Superior temporal gyrus (tissue), 1 donor: ENCODE measurements around the gene NPIPB6.

Experiments
- DNase-seq: peaks from one replicate; pipeline ENCODE4 v3.0.0-alpha.2; 2016; ENCODE audit errors: extremely low spot score

The NPIPB6 gene

DNA sequence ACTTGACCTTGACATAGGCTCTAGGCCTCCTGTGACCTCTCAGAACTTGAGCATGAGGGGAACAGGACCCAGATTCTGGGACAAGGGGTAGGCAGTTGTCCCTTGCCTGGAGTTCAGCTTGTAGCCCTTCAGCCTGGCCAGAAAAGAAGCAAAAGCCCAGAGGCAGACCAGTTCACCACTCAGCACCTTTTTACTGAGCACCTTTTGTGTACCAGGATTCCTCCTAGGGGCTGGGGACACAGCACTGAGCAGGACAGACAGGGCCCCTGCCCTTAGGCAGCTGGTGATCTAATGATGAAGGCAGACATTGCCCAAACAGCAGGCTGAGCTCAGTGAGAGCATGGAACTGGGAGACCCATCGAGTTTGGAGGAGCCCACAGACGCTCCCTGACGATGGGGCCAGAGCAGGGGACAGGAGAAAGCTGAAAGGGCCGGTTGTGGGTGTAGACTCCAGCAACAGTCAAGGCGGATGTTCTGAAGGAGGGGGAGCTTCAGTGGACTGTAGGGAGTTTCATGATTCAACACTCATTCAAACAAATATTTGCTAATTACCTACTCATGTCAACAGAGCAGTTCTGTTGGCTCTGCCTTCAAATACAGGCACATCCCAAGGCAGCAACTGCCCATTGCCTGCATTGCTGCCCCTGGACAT, 38.9 kb downstream of the NPIPB6 start:
- no peak for DNase-seq

DNA sequence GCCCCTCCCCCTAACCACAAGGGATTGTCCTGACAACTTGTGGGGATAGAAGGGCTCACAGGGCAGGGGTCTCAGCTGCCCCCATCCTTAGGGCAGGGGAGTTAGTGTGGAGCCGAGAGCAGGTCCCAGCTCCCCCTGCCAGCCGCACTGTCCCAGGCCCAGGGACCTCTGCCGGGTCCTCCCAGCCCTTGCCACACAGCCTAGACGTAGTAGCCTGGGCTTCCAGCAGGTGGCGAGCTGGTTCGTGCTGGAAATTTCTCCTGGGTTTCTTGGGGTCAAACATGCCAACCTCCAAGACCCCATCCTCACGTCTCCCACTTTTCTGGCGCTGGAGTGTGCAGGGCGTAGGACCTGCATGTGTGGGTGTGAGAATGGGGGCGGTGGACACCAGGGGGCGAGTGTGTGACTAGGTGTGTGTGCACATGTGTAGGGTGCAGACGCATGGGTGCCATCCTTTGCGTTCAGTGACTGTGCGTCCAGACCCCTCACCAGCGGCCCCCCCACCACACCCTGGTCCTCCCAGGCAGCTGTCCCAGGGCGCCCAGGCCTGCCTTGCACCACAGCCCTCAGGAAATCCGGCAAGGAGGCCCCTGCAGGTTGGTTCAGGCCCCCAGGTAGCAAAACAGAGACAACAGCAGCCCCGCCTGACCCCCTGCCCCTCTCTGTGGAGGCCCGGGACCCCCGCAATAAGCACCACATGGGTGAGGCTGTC, 41.5 kb downstream of the NPIPB6 start:
- DNase-seq, result no peak

DNA sequence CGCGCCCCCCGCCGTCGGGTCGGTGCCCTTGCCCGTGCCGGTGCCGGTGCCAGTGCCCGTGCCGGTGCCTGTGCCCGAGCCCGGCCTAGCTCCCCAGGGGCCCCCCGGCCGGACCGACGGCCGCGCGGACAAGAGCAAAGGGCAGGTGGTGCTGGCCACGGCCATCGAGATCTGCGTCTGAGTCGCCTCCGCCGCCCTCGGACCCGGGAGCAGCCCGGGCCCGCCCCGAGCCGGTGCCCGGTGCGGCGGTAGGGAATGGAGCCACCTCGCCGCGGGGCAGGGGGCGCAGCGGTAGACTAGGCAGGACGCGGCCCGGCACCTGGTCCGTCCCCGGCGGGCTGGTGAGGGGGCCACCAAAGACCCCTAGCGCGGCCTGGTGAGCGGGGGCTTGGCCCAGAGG, 42.6 kb downstream of the NPIPB6 start:
- no peak for DNase-seq

DNA sequence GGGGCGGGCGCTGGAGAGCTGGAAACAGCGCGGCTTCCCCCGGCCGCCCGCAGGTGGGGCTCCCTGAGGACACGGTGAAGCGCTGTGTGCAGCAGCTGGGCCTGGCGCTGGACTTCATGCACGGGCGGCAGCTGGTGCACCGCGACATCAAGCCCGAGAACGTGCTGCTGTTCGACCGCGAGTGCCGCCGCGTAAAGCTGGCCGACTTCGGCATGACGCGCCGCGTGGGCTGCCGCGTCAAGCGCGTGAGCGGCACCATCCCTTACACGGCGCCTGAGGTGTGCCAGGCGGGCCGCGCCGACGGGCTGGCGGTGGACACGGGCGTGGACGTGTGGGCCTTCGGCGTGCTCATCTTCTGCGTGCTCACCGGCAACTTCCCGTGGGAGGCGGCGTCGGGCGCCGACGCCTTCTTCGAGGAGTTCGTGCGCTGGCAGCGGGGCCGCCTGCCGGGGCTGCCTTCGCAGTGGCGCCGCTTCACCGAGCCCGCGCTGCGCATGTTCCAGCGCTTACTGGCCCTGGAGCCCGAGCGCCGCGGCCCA, 43.2 kb downstream of the NPIPB6 start:
- no peak for DNase-seq

DNA sequence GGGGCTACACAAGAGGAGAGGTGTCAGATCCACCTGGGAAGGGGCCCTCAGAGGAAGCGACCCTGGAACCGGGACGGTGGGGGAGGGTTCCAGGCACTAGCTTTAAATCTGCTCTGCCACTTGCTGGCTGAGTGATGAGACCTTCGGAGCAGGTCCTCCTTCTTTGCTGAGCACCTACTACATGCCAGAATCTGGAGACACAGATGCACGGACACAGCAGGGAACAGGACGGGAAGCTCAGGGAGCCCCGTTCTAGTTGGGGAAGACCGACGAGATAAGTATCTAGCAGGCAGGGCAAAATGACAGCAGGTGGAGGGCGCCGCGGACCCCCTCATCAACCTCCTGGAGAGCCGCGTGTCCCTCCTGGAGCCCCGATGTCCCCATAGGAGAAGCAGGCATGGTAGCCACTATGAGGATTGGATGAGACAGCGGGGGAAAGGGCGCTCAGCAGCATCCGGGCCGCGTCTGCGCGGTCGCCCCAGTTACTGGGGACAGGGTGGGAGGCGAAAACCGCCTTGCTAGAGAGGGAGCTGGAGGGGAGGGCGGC, 43.8 kb downstream of the NPIPB6 start:
- no peak for DNase-seq

DNA sequence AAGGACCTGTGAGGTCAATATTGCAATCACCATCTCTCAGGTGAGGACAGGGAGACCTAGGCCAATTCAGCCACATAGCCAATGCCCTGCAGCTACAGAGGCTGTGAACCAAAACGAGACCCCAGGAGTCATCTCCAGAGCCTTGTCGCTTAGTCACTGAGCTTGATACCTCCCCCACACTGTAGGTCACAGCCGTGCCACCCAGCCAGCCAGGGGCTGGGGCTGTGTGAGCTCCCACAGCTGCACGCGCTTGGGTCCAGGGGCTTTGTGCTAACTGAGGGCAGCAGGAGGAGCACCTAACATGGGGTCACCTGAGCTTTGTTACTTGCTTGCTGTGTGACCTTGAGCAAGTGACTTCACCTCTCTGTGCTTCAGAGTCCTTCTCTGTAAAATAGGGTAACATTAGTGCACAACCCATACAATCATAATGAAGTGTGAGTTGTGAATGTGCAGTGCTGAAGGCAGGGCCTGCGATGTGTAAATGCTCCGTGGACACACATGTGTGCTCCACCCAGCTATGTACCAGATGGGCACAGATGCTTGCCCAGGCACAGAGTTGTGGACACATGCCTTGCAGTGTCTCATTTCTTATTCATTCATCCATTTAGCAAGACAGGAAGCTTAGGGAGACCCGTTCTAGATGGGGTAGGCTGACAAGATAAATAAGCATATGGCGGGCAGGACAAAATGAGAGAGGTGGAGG, 45.1 kb downstream of the NPIPB6 start:
- DNase-seq, result no peak

DNA sequence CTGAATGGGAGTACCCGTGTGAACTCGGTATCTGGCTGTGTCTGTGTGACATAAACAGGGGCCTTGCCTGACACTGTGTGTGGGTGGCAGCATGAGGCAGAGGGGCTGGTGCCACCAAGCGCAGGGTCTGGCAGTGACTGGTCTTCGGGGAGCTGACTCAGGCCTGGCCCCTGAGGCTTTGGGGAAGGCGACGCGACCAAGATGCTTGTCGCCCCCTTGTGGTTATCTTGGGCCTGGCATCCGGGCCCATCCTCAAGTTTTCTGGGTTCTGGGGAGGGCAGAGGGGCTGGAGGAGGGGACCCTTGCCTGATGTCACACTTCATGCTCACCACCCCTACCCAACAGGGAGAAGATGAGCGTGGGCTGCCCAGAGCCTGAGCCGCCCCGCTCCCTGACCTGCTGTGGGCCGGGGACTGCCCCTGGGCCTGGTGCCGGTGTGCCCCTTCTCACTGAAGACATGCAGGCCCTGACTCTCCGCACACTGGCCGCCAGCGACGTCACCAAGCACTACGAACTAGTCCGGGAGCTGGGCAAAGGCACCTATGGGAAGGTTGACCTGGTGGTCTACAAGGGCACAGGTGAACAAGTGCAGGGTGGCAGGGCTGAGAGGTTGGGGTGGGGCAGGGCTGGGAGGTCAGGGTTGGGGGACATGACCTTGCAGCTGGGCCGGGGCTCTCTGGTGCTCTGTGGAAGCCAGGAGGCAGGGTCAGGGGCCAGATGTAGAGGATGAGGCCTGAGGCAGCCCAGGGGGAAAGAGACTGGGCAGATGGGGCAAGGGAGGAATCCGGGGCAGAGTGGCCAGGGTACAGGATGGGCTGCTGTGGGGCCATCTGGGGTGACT, 46.0 kb downstream of the NPIPB6 start:
- peak; percentile 70 for DNase-seq

DNA sequence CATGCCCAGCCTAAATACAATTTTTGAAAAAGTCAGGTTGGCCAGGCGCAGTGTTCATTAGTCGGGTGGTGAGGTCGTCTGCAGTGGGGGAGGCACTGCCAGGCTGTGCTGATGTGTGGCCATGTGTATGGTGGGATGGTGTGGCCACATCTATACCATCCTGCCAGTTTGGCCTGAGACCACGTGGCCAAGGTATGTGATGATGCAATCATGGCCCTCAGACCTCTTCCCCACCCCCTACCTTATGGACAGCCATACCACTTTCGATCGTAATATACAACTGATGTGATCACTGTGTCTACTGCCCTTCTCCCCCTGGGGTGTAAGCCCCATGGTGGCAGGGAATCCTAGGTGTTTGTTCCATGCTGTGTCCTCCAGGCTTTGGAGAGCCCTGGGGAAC, 47.3 kb downstream of the NPIPB6 start:
- DNase-seq, result no peak

DNA sequence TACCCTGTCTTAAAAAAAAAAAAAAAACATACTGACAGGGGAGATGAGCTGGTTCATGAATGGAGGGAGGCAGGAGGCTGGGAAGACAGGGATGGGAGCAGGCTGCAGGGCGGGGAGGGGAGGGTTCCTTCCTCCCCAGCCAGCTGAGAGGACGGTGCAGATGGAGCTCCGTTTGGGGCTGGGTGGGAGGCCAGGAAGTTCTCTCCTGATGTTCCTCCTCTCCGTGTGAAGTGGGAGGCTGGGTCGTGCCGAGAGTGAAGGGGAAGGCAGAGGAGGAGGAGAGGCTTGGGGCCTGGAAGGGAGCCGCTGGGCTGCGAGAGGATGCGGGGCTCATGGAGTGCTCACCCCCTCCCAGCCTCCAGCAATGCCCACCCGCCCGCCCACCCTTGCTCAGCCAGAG, 49.7 kb downstream of the NPIPB6 start:
- no peak for DNase-seq

DNA sequence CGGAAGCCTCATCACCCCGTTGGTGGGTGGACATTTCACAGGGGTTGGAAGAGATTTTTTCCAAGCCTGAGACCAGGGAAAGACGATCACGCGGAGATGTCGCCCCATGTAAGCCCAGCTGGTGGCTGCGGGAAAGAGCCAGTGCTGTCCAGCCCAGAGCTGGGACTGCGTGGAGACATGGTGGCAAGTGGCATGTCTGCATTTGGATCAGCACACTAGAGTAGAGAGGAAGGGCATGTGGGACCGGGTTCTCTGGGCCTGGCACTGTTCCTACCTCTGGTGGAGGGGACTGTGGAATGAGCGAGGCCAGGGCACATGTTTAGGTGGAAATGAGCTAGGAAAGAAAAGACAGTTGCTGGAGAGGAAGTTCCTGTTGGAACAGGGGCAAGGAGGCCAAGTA, 51.0 kb downstream of the NPIPB6 start:
- DNase-seq, result peak; percentile 3

DNA sequence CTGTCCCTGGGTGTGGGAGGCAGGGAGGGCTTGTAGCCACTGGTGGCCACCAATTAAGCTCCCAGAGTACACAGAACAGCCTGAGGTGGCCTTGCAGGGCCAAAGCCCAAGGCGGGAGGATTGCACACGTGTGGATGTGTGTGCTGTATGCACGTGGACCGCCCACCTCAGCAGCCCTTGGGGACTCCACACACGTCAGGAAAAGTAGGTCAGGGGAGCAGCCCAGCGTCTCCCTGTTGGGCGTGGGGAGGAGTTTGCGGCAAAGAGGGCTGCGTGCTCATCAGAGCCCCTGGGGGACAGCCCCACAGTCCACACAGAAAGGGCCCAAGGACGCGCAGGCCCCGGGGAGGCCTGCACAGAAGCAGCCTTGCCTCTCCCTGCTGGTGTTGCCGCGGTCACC, 51.4 kb downstream of the NPIPB6 start:
- no peak for DNase-seq

DNA sequence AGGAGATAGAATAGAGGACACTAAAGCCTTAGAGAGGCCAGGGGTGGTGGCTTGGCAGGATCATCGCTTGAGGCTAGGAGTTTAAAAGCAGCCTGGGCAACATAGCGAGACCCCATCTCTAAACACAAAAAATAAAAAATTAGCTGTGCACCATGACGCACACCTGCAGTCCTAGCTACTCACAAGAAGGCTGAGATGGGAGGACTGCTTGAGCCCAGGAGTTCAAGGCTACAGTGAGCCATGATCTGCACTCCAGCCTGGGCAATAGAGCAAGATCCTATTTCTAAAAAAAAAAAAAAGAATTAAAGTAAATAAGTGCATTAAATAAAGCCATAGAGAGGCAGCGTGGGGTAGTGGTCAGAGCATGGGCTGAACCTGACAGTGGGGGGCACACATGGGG, 51.9 kb downstream of the NPIPB6 start:
- DNase-seq, result no peak

DNA sequence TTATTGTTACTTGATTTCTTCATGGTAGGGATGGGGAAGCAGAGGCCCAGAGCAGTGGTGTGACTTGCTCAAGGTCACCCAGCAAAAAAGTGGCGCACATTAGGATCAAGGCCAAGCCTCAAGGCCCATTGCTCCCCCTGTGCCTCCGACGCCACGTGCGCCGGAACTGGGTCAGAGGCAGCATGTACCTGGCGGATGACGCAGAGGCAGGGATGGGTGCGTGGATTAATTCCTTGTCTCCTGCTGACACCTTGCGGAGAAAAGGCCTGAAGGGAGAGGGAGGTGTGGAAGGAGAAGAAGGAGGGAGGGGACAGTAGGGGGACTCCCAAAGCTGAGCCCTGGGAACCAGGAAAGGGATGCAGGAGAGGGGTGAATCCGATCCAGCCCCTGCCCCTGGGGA, 52.5 kb downstream of the NPIPB6 start:
- DNase-seq, result no peak

DNA sequence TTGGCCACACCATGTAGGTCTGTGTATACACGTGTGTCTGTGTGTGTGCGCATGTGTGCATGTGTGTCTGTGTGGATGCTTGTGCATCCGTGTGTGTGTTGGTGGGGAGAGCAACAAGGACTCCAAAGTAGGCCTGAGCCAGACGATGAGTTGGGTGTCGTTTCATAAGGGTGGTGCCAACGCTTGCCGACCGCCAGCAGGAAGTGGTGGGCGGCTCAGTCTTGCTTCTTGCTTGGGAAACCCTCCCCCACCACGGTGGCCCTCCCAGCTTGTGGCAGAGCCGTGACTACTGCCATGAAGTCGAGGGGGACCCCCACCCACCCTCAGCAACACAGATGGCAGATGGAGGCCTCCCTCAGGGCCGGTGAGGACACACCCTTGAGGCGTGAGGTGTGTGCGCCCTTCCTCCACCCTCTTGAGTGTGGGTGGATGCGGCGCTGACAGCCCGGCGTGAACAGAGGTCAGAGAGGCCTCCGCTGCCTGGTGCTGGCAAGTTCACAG, 53.4 kb downstream of the NPIPB6 start:
- DNase-seq, result no peak

DNA sequence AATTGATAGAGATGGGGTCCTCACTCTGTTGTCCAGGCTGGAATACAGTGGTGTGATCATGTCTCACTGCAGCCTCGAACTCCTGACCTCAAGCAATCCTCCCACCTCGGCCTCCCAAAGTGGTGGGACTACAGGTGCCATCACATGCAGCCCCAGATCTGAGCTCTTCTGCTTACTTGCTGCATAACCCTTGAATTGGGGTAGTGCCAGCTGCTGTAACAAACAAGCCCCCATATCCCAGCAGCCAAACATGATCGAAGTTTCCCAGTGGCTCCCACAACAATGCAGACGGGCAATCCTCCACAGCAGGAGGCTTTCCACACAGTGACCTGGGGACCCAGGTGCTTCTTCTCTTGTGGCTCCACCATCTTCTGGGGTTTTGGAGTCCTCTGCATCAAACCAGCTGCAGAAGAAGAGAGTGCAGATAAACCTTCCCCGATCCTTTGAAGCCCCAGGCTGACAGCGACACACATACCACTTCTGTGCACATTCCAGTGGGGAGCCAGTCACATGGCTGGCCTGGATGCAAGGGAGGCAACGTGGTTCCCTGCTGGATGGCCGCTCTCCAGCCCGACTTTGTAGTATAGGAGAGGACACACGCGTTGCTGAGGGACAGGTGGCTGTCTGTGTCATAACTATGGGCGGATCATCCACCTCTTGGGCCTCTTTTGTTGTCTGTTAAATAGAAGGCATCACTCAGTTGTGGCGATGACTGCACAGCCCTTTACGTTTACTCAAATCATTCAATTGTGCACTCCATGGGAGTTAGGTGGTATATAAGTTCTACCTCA, 54.3 kb downstream of the NPIPB6 start:
- no peak for DNase-seq

DNA sequence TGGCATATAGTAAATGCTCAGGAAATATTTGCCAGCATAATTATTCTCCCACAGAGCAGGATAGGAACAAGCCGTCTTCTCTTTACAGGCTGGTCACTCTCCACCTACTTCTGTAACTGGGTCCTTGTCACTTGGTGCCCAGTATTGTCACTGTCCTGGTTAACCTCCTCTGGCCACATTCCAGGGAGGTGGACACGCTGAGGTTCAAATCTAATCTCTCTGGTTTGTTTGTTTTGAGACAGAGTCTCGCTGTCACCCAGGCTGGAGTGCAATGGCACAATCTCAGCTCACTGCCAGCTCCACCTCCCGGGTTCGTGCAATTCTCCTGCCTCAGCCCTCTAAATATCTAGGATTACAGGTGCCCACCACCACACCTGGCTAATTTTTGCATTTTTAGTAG, 55.4 kb downstream of the NPIPB6 start:
- DNase-seq, result no peak

DNA sequence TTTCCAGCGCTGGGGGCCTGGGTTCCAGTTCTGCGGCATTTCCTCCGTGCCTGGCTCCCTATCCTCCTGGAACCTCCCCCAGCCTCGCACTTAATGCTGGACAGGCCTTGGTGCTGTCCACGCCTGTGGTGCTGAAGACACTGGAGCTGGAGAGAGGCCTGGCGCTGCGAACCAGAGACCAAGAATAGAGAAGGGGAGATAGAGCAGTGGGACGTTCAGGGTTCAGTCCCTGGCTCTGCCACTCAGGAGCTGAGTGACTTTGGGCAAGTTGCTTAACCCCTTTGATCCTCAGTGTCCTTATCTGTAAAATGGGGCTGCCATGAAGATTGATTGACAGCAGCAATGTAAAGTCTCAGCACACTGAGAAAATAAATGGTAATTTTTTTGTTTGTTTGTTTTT, 59.1 kb downstream of the NPIPB6 start:
- no peak for DNase-seq

DNA sequence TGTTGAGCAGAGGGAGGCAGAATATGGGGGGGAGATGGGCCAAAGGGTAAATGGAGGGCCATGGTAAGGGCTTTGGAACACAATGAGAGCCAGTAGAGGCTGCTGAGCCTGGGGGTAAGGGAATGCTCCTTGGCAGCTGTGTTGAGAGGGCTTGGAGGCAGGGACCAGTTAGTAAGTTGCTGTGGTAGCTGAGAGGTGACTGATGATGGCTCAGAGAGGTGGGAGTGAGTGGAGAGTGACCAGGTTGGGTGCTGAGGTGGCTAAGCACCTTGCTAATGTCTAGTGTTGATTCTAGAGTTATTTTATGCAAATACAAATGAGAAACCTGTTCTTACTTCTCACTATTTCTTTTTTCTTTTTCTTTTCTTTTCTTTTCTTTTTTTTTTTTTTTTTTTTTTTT, 60.2 kb downstream of the NPIPB6 start:
- DNase-seq, result no peak

DNA sequence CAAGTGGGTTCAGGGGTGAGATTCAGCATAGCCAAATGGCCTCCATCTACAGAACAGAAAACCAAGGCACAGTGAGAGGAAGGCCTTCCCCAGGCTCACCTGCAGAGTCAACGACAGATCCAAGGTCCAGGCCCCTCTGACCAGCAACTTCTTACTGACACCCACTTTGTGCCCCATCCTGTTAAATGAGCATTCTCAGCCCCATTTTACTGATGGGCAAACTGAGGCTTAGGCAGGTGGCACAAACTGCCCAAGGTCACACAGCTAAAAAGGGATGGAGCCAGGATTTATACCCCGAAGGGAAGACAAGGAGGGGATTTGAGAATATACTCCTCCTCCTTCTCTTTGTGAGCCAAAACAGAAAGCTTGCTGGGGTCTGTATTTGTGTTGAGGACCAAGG, 61.7 kb downstream of the NPIPB6 start:
- no peak for DNase-seq

DNA sequence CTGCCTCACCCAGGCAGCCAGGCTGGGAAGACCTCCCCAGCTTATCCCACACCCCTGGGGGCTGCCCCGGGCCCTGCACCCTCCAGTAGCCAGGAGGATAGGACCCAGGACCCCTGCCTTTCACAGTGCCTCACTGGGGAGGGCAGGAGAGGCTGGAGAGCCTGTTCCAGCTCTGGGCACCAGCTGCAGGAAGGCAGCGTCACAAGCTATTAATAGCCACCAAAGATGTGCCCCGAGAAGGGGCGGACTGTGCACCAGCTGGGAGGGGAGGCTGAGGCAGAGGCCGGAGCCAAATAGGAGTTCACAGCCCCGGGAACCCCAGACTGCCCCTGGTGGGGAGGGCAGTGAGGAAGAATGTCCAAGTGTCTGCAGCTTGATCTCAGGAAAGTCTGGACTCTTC, 62.2 kb downstream of the NPIPB6 start:
- no peak for DNase-seq

DNA sequence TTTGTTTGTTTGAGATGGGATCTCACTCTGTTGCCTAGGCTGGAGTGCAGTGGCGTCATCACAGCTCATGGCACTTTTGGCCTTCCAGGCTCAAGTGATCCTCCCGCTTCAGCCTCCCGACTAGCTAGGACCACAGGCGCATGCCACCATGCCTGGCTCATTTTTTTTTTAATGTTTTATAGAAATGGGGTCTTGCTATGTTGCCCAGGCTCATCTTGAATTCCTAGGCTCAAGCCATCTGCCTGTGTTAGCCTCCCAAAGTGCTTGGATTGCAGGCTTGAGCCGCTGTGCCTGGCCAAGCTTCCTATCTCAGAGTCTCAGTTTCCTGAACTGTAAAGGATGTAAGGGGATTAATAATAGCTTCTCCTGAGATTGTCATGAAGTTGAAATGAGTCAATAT, 63.0 kb downstream of the NPIPB6 start:
- no peak for DNase-seq
